Measurements from ENCODE around the gene NSD1. TPM values are rescaled to one million over a fixed set of nuclear protein-coding genes. Genes with fewer than 3 reads are reported as not detected.
"Not testable (repeated sequence)": the region's sequence is repeated elsewhere in the genome, so short reads cannot be mapped to it uniquely, and the experiment has no call there.

NSD1 gene
- total RNA-seq, 1 donor from 2014 or later: 56.9 TPM

GRCh38 chr5:177177847-177178437 lies 44.4 kb downstream of the NSD1 start:
- not testable (repeated sequence) for DNase-seq

DNA sequence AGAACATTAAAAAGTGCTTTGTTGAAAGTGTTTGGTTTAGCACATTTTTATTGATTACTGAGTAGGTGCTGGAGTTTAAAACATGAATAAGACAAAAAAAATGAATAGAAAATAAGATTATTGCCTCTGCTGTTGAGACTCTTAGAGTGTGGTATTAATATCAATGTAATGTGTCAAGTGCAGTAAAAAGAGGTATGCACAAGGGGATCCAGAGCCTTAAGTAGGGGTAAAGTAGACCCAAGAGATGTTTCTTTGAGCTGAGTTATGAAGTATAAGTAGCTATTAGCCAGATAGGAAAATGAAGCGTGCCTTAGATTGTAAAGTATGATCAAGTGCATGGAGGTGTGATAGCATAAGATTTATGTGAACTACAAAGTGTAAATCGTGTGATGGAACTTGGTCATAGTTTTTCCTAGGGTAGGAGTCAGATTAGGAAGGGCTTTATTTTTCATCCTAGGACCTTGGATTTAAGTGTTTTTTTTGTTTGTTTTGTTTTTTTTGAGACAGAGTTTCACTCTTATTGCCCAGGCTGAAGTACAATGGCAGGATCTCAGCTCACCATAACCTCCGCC lies 45.2 kb downstream of the NSD1 start:
- no peak for DNase-seq

DNA sequence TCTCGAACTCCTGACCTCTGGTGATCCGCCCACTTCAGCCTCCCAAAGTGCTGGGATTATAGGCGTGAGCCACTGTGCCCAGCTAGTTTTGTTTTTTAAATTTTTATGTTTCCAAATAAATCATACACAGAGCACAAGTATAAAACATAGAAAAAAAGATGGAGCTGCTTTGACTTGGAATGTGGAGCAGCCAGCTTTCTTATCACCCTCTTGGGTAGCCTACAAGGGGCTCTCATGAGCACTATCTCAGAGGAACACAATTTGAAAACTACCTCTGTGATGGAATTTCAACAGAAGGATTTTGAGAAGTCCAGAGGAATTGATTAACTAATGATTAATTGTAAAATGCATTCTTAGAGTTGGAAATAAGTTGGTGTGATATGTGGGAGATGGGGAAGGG lies 45.9 kb downstream of the NSD1 start:
- no peak for DNase-seq

DNA sequence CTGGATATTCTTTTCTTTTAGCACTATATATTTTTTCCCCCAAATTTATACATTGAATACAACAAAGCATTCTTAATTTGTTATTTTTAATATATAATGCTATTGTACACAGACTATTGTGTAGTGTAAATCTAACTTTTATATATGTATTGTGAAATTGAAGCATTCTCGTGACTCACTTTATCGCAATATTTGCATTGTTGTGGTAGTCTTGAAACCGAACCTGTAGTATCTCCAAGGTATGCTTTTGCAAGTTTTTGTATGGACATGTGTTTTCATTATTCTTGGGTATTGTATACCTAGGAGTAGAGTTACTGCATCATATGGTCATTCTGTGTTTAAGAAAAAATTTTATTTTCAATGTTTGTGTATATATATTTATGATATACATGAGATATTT lies 49.6 kb downstream of the NSD1 start:
- DNase-seq: no peak

DNA sequence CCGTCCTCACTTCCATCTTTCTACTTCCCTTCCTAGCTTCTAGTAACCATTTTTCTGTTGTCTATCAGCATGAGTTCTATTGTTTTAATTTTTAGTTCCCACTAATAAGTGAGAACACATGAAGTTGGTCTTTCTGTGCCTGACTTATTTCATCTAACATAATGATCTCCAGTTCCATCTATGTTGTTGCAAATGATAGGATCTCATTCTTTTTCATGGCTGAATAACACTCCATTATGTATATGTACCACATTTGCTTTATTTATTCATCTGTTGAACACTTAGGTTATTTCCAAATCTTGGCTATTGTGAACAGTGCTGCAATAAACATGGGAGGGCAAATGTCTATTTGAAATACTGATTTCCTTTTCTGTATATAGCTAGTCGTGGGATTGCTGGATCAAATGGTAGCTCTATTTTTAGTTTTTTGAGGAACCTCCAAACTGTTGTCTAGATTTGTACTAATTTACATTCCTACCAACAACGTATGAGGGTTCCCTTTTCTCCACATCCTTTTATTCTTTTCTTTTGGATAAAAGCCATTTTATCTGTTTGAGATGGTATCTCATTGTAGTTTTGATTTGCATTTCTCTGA lies 50.3 kb downstream of the NSD1 start:
- DNase-seq: no peak

DNA sequence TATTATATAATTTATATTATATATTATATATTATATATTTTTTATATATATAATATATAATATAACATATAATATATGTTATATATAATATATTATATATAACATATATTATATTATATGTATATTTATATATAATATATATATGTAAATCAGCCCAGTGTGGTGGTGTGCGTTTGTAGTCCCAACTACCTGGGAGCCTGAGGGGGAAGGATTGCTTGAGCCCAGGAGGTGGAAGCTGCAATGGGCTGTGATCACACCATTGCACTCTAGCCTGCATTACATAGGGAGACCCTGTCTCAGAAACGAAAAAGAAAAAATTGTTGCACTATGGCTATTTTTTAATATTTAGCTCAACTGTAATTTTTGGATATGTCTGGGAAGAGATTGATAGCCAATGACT lies 52.4 kb downstream of the NSD1 start:
- no peak for DNase-seq

DNA sequence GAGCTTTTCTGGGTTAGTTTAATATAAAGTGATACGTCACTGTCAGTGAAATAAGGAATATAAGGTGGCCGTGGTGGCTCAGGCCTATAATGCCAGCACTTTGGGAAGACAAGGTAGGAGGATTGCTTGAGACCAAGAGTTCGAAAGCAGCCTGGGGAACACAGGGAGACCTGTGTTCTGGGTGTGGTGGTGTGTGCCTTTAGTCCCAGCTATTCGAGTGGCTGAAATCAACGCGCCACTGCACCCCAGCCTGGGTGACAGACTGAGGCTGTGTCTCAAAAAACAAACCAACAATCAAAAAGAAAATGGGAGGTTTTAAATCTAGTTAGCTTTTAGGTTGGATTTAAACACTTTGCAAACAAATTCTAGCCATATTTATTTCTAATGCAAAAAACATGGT lies 53.1 kb downstream of the NSD1 start:
- DNase-seq: no peak

GRCh38 chr5:177188775-177189174 lies 55.2 kb downstream of the NSD1 start:
- no peak for DNase-seq

DNA sequence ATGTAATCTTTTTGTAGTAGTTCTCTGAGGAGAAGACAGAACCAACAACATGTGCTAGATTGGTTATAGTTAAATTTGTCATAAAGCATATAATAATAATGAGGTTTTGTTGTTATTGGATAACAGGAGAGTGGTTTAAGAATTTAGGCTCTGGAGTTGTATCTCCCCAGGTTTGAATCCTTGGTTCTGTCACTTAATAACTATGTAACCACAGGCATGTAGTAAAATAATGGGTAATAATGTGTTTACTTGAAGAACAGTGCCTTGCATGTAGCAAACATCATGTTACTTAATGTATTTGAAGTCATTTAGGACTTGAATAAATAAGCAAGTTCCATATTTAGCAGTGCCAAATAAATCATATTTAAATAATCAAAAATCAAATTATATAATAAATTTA lies 55.8 kb downstream of the NSD1 start:
- DNase-seq: no peak

GRCh38 chr5:177189965-177190364 lies 56.4 kb downstream of the NSD1 start:
- no peak for DNase-seq

DNA sequence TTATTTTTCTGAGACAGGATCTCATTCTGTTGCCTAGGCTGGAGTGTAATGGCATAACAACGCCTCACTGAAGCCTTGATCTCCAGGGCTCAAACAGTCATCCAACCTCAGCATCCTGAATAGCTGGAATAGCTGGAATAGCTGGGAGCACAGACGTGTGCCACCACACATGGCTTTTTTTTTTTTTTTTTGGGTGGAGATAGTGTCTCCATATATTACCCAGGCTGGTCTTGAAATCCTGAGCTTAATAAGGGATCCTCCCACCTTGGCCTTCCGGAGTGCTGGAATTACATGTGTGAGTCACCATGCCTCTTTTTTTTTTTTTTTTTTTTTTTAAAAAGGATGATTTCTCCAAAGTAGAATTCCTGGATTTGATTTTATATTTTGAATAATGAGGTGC lies 60.7 kb downstream of the NSD1 start:
- no peak for DNase-seq

GRCh38 chr5:177195307-177195952 lies 61.9 kb downstream of the NSD1 start:
- no peak for DNase-seq

GRCh38 chr5:177198738-177199137 lies 65.2 kb downstream of the NSD1 start:
- DNase-seq: no peak

- no peak for DNase-seq
Measured at GRCh38 chr5:177204281-177204680, 70.7 kb downstream of the NSD1 start.

DNA sequence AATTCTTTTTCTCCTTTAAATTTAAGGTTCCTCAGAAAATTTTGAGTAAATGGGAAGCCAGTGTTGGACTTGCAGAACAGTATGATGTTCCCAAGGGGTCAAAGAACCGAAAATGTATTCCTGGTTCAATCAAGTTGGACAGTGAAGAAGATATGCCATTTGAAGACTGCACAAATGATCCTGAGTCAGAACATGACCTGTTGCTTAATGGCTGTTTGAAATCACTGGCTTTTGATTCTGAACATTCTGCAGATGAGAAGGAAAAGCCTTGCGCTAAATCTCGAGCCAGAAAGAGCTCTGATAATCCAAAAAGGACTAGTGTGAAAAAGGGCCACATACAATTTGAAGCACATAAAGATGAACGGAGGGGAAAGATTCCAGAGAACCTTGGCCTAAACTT lies 76.0 kb downstream of the NSD1 start:
- DNase-seq: no peak

GRCh38 chr5:177212242-177212641 lies 78.7 kb downstream of the NSD1 start:
- DNase-seq: no peak

- no peak for DNase-seq
Measured at GRCh38 chr5:177220576-177220975, 87.0 kb downstream of the NSD1 start.

DNA sequence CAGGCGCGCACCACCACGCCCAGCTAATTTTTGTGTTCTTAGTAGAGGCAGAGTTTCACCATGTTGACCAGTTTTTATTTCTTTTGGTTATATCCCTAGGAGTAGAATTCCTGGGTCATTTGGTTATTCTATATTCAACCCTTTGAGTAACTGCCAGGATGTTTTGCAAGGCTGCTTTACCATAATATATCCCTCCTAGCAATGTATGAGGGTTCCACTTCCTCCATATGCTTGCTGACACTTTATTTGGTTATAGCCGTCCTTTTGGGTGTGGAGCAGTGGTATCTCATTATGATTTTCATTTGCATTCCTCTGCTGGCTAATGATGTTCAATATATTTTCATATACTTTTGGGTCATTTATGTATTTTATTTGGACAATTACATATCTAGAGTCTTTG lies 88.7 kb downstream of the NSD1 start:
- no peak for DNase-seq

DNA sequence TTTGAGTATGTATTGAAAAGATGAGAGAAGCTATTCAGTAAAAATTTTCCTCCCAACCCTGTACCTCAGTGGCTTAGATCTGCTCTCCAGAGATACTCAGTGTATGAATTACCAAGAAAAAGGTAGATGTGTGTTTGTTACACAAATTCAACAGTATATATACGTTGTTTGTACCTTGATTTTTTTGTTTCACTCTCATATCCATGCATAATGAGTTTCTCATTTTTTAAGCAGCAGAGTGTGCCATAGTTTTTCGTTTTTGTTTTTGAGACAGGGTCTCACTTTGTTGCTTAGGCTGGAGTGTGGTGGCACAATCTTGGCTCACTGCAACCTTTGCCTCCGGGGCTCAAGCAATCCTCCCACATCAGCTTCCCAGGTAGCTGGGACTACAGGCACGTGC lies 92.2 kb downstream of the NSD1 start:
- no peak for DNase-seq

GRCh38 chr5:177226860-177227259 lies 93.3 kb downstream of the NSD1 start:
- DNase-seq: no peak

DNA sequence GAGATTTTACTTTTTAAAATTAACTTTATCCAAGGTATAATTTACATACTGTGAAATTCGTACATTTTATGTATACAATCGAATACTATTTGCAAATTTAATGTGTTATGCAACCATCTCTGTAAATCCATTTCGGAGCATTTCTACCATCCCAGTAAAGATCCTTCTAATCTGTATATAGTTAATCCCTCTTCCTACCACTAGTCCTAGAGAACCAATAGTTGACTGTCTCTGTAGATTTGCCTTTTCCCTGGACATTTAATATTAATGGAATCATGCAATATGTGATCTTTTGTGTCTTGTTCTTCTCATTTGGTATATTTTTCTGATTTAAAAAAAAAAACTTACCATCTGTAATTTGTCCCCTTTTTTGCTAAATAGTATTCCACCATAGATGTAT lies 95.2 kb downstream of the NSD1 start:
- no peak for DNase-seq

- no peak for DNase-seq
Measured at GRCh38 chr5:177230660-177231059, 97.1 kb downstream of the NSD1 start.

DNA sequence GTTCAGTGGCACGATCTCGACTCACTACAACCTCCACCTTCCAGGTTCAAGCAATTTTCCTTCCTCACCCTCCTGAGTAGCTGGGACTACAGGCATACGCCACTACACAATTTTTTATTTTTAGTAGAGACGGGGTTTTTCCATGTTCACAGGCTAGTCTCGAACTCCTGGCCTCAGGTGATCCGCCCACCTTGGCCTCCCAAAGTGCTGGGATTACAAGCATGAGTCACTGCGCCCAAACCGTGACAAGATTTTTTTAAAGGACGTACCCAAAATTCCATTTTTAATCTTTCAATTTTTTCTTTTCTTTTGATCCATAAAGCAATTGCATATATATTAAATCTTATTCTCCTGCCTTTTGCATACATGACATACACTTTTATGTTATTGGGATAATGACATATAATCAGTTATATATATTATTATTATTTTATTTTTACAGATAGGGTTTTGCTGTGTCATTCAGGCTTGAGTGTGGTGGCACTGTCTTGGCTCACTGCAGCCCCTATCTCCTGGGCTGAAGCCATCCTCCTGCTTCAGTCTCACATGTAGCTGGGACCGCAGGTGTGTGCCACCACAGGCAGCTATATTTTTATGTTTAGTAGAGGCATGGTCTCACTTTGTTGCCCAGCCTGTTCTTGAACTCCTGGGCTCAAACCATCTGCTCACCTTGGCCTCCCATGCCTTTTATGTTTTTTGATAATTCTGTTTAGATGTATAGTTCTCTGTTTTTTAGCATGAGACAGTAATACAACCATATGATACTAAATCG lies 98.1 kb downstream of the NSD1 start:
- no peak for DNase-seq
